Liver (tissue), 3 donors: Measurements from ENCODE around the gene ATP13A2.

Experiments used
- ATF3 ChIP-seq: IDR thresholded peaks from 2 replicates; pipeline ENCODE4 v1.6.1; 2016; ENCODE audit warnings: antibody characterized with exemption
- CTCF ChIP-seq: fragments of 150-350 bp; IDR thresholded peaks from 2 replicates; pipeline ENCODE4 v1.5.1; 2017; ENCODE audit warnings: improper control_type of control experiment, low read depth, low read length; ENCODE audit not compliant: missing input control
- FOXA1 ChIP-seq: IDR thresholded peaks from 2 replicates; pipeline ENCODE4 v1.6.1; 2016; ENCODE audit warnings: antibody characterized with exemption
- FOXA2 ChIP-seq: IDR thresholded peaks from 2 replicates; pipeline ENCODE4 v1.6.1; 2016; ENCODE audit warnings: antibody characterized with exemption
- HNF4A ChIP-seq, 2 donors: conservative IDR thresholded peaks; 2 replicates each; pipeline ENCODE4 v1.6.1; 2016; ENCODE audit warnings: antibody characterized with exemption in 2 of 2, mild to moderate bottlenecking in 2 of 2
- HNF4G ChIP-seq: IDR thresholded peaks from 2 replicates; pipeline ENCODE4 v1.6.1; 2016; ENCODE audit warnings: antibody characterized with exemption
- MAX ChIP-seq: IDR thresholded peaks from 2 replicates; pipeline ENCODE4 v1.6.1; 2016; ENCODE audit warnings: antibody characterized with exemption
- RAD21 ChIP-seq, 2 donors: IDR thresholded peaks; 2 replicates each; pipeline ENCODE4 v1.6.1; 2016; ENCODE audit warnings: antibody characterized with exemption in 2 of 2, mild to moderate bottlenecking in 2 of 2
- REST ChIP-seq: IDR thresholded peaks from 2 replicates; pipeline ENCODE4 v1.6.1; 2016; ENCODE audit warnings: antibody characterized with exemption, mild to moderate bottlenecking
- TF ChIP-seq, protein P1 (sequence below): IDR thresholded peaks from 2 replicates; pipeline ENCODE4 v1.6.1; 2016; ENCODE audit warnings: antibody characterized with exemption
- donor health status: healthy.
- donor health status: healthy.

DNA sequence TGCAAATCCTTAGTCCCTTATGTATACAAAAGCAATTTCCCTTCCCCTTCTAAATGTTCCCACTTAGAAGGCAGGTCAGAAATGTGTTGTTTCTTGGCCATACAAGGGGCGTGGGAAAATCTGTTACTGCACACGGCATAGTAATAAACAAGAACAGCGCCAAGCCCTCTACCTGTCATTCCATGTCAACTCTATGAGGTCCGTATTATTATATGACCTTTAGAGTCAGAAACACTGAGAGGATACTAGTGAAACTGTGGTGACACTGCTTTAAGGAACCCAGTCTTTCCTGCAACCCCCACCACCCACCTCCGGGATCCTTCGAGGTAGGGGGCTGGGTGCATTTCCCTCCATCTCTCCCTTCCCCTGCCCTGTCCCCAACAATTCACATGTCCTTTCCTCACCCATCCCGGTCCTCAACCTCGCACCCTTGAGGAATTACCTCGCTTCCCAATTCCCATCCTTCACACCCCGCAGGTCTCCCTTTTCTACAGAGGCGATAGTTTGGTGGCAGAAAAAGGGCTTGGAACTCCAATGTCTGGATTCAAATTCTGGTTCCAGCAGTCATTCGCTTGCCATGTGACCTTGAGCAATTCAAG, 41.5 kb upstream of the ATP13A2 start:
- no peak for TF ChIP-seq MAX
- no peak for TF ChIP-seq CTCF
- TF ChIP-seq, protein P1, sequence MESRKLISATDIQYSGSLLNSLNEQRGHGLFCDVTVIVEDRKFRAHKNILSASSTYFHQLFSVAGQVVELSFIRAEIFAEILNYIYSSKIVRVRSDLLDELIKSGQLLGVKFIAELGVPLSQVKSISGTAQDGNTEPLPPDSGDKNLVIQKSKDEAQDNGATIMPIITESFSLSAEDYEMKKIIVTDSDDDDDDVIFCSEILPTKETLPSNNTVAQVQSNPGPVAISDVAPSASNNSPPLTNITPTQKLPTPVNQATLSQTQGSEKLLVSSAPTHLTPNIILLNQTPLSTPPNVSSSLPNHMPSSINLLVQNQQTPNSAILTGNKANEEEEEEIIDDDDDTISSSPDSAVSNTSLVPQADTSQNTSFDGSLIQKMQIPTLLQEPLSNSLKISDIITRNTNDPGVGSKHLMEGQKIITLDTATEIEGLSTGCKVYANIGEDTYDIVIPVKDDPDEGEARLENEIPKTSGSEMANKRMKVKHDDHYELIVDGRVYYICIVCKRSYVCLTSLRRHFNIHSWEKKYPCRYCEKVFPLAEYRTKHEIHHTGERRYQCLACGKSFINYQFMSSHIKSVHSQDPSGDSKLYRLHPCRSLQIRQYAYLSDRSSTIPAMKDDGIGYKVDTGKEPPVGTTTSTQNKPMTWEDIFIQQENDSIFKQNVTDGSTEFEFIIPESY, result no peak
- no peak for TF ChIP-seq FOXA2
- TF ChIP-seq RAD21 (IDR thresholded peaks at IDR 0.05), result no peak
- no peak for TF ChIP-seq FOXA1
- TF ChIP-seq REST, result no peak
- no peak for TF ChIP-seq ATF3
- TF ChIP-seq HNF4A (conservative IDR thresholded peaks at IDR 0.05), result no peak
- TF ChIP-seq HNF4G, result no peak
